ENCODE results near the gene GTF2H3. TPM values are rescaled to one million over a fixed set of nuclear protein-coding genes. Genes with fewer than 3 reads are reported as not detected.
A peak's percentile ranks its signal among the peaks of the same experiment; 100 is the strongest.

GTF2H3 gene
- total RNA-seq, 2 donors from 2014 or later: 17.4 to 29.9 TPM

DNA sequence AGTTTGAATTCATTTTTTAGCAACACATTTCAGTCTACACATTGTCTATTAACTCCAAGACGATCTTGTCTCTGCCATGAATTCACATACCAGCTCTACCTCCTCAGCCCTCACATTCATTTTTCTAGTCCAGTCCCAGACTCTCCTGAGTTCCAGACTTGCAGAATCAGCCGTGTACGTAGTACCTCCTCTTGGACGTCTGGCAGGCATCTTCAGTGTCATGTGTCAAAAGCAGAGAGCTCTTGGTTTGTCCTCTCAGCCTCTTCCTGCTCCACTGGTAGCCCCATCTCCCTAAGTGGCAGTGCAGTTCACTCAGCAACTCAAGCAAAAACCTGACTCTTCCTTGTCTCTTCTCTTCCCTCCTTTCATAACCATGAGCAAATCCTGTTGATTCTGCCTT, 22.8 kb downstream of the GTF2H3 start:
- H3K27ac ChIP-seq: no peak overlapping the region
- H3K9me3 ChIP-seq: no peaks in the 10 kb centered on the region
- TF ChIP-seq, protein P1, sequence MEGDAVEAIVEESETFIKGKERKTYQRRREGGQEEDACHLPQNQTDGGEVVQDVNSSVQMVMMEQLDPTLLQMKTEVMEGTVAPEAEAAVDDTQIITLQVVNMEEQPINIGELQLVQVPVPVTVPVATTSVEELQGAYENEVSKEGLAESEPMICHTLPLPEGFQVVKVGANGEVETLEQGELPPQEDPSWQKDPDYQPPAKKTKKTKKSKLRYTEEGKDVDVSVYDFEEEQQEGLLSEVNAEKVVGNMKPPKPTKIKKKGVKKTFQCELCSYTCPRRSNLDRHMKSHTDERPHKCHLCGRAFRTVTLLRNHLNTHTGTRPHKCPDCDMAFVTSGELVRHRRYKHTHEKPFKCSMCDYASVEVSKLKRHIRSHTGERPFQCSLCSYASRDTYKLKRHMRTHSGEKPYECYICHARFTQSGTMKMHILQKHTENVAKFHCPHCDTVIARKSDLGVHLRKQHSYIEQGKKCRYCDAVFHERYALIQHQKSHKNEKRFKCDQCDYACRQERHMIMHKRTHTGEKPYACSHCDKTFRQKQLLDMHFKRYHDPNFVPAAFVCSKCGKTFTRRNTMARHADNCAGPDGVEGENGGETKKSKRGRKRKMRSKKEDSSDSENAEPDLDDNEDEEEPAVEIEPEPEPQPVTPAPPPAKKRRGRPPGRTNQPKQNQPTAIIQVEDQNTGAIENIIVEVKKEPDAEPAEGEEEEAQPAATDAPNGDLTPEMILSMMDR (IDR thresholded peaks at IDR 0.05): no peak
- H3K4me1 ChIP-seq (ENCODE audit: control insufficient read depth in 1 of 2, low read depth in 2 of 2): no peaks in the 10 kb centered on the region
- H3K4me3 ChIP-seq: no peak overlapping the region
- no peak for ATAC-seq (ENCODE audit: insufficient number of reproducible peaks, low FRiP score, low read depth)
- H3K36me3 ChIP-seq: peaks cover 26% of the 10 kb centered on the region
- no peak for DNase-seq (ENCODE audit: low spot score)
- H3K27me3 ChIP-seq (replicated peaks; ENCODE audit: insufficient read depth): no peaks in the 10 kb centered on the region

DNA sequence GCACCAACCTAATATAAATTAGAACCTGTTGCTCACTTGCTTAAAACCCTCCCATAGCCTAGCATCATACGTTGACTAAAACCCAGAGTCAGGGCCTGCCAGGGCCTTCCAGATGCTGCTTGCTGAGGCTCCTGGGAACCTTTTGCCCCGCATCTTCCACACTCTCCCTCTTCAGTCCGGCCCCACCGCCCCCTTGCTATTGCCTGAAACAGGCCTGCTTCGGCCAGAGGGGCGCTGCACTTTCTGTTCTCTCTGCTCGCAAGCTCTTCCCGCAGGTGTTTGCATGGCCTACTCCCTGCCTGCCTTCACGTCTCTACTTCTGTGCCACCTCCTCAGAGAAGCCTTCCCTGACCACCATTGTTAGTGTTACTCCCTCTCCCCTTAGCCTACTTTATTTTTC, 23.6 kb downstream of the GTF2H3 start:
- no peak overlapping the region for H3K27ac ChIP-seq
- no peaks in the 10 kb centered on the region for H3K9me3 ChIP-seq
- DNase-seq (ENCODE audit: low spot score) (no peak), ATAC-seq (ENCODE audit: insufficient number of reproducible peaks, low FRiP score, low read depth) (no peak)
- no peaks in the 10 kb centered on the region for H3K27me3 ChIP-seq (replicated peaks; ENCODE audit: insufficient read depth)
- H3K4me1 ChIP-seq (ENCODE audit: control insufficient read depth in 1 of 2, low read depth in 2 of 2): no peaks in the 10 kb centered on the region
- no peak overlapping the region for H3K4me3 ChIP-seq
- peaks cover 19% of the 10 kb centered on the region for H3K36me3 ChIP-seq
- TF ChIP-seq, protein P1 (IDR thresholded peaks at IDR 0.05): no peak

DNA sequence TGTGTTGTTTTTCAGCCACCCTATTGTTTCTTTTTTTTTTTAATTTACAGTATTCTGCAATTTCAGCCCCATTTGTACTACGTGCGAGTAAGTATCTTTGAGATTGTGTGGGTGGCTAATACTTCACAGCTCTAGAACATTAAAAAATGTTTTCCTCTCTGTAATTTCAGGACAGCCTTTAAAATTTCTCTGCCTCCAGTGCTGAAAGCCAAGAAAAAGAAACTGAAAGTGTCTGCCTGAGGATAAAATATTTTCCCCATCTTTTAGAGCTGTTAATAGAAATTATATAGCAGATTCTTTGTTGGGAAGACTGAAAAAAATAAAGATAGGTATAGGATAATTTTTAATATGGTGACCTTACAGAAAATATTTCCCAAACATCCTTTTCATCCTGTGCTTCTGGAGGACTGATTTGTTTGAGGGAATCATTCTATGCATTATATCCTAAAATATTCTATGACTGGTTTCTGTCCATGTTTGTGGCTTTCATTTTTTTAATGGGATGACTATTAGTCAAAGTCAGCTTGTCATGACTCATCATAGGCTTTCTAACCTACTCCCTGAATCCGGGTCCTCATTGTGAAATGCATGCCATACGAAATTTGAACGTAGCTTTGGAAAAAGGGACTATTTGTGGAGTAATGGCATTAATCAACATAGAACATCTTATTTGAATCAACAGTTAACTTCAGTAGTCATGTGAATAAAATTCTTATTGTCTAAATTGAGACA, 26.5 kb downstream of the GTF2H3 start:
- Histone ChIP-seq H3K27me3 (replicated peaks; ENCODE audit: insufficient read depth) (no peaks in the 10 kb centered on the region), H3K9me3 (no peaks in the 10 kb centered on the region), H3K4me1 (ENCODE audit: control insufficient read depth in 1 of 2, low read depth in 2 of 2) (no peaks in the 10 kb centered on the region), H3K36me3 (peaks cover 15% of the 10 kb centered on the region), H3K4me3 (no peak overlapping the region), H3K27ac (no peak overlapping the region)
- TF ChIP-seq, protein P1 (IDR thresholded peaks at IDR 0.05): no peak
- no peak for ATAC-seq (ENCODE audit: insufficient number of reproducible peaks, low FRiP score, low read depth)
- DNase-seq (ENCODE audit: low spot score): no peak

DNA sequence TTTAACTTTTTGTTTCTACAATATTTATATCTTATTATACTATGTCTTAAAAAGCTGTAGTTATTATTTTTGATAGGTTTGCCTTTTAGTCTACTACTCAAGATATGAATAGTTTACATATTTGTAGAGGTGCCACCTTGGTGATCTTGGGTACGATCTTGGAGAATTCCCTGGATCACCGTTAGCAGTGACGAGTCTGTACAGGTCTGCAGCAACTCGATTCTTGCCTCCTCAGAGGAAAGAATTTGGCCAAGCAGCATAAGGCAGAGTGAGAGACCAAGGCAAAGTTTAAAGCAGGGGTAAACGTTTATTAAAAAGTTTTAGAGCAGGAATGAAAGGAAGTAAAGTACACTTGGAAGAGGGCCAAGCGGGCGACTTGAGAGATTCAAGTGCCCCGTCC, 34.1 kb downstream of the GTF2H3 start:
- Histone ChIP-seq H3K9me3 (no peaks in the 10 kb centered on the region), H3K36me3 (no peaks in the 10 kb centered on the region), H3K27me3 (replicated peaks; ENCODE audit: insufficient read depth) (no peaks in the 10 kb centered on the region), H3K4me3 (no peak overlapping the region), H3K4me1 (ENCODE audit: control insufficient read depth in 1 of 2, low read depth in 2 of 2) (peaks cover 10 to 13% of the 10 kb centered on the region in 2 donors), H3K27ac (no peak overlapping the region)
- TF ChIP-seq, protein P1 (IDR thresholded peaks at IDR 0.05): no peak
- ATAC-seq (ENCODE audit: insufficient number of reproducible peaks, low FRiP score, low read depth) (no peak), DNase-seq (ENCODE audit: low spot score) (no peak)

DNA sequence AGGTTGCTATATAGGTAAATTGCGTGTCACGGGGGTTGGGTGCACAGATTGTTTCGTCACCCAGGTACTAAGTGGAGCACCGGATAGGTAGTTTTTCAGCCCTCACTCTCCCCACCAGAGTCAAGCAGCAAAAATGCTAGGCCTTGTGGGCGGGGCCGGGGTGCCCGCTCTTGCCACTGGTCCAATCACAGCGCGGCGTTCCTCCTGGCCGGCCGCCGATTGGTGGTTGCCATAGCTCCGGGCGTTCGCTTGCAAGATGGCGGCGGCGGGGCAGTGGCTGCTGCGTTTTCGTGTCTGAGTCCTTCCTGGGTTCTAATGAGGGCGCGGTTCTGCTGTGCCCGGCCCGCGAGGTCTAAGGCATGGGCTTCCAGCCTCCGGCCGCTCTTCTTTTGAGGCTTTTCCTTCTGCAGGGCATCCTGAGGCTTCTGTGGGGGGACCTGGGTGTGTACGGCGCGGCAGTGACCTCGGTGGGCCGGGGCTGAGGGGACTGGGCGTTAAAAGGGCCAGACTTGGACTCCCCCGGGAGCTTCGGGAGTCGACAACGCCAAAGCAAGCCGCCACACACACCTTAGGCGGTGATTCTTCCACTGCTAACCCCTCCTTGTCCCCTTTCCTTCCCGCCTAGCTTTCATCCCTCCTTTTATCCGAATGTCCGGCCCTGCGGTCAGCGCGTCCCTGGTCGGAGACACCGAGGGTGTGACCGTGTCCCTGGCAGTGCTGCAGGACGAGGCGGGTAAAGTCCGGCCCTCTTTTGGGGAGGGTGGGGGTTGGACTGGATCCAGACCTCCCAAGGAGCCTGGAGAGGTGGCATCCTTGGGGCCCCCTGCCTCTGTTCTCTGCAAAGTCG, 37.5 kb downstream of the GTF2H3 start, which contains the start of gene TCTN2:
Gene TCTN2 (plus strand): TSS at position 232 of the 847 bp plus-strand sequence. CDS start 128 bp downstream, at position 360.
- Histone ChIP-seq H3K27ac (peak within 1 kb of the TSS in 1 of 2 donors; percentile 30), H3K27me3 (replicated peaks; ENCODE audit: insufficient read depth) (no peaks in the 10 kb centered on the region), H3K4me1 (ENCODE audit: control insufficient read depth in 1 of 2, low read depth in 2 of 2) (peaks cover 10 to 13% of the 10 kb centered on the region in 2 donors), H3K9me3 (no peaks in the 10 kb centered on the region), H3K4me3 (peak within 1 kb of the TSS; percentile 100), H3K36me3 (peaks cover 15% of the 10 kb centered on the region)
- TF ChIP-seq, protein P1 (IDR thresholded peaks at IDR 0.05): no peak
- ATAC-seq (ENCODE audit: insufficient number of reproducible peaks, low FRiP score, low read depth) (peak; percentile 96), DNase-seq (ENCODE audit: low spot score) (peak; percentile 91)
